ENCODE measurements around the gene FNDC3A. TPM values are rescaled to one million over a fixed set of nuclear protein-coding genes. Genes with fewer than 3 reads are reported as not detected.

FNDC3A gene
- total and polyA plus RNA-seq, 2 experiments from 2014 or later: 21.9 to 73.5 TPM

DNA sequence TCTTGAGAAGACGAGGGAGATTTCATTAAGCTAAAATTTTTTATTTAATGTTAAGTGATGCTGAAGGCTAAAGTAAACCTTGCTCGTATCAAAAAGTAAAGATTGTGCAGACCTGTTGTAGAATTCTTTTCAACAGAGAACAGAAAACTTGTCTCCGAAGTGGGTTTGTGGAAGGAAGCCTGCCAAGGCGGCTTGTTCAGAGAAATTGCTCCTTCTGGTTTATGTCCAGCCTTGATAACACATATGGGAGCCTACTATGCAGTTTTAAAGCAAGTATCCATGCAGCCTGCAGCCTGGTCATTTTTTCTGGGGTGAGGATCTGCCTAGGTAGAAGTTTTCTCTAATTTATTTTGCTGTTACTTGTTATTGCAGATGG, 245.9 kb downstream of the FNDC3A start:
- H3K36me3 ChIP-seq (replicated peaks; ENCODE audit: insufficient read depth, low read depth): no peaks in the 10 kb centered on the region
- H3K4me1 ChIP-seq (ENCODE audit: insufficient read depth): no peaks in the 10 kb centered on the region
- H3K79me2 ChIP-seq: no peaks in the 10 kb centered on the region
- no peak overlapping the region for H3K27ac ChIP-seq
- TF ChIP-seq EZH2 (IDR thresholded peaks at IDR 0.05; ENCODE audit: borderline replicate concordance): no peak
- TF ChIP-seq, protein P1, sequence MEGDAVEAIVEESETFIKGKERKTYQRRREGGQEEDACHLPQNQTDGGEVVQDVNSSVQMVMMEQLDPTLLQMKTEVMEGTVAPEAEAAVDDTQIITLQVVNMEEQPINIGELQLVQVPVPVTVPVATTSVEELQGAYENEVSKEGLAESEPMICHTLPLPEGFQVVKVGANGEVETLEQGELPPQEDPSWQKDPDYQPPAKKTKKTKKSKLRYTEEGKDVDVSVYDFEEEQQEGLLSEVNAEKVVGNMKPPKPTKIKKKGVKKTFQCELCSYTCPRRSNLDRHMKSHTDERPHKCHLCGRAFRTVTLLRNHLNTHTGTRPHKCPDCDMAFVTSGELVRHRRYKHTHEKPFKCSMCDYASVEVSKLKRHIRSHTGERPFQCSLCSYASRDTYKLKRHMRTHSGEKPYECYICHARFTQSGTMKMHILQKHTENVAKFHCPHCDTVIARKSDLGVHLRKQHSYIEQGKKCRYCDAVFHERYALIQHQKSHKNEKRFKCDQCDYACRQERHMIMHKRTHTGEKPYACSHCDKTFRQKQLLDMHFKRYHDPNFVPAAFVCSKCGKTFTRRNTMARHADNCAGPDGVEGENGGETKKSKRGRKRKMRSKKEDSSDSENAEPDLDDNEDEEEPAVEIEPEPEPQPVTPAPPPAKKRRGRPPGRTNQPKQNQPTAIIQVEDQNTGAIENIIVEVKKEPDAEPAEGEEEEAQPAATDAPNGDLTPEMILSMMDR (IDR thresholded peaks at IDR 0.05; ENCODE audit: poor library complexity): no peak
- WGBS (ENCODE audit: low lambda C conversion rate, missing lambda C conversion rate): 71% methylated on average over 4 of the region's 4 CpGs
- peaks cover 83% of the 10 kb centered on the region for H3K27me3 ChIP-seq
- peak overlapping the region; percentile 79 for H3K4me2 ChIP-seq
- H3K4me3 ChIP-seq: no peak overlapping the region
- no peaks in the 10 kb centered on the region for H4K20me1 ChIP-seq (ENCODE audit: insufficient read depth, poor library complexity, severe bottlenecking)
- H3K9me2 ChIP-seq (replicated peaks; ENCODE audit: insufficient read depth): no peaks in the 10 kb centered on the region
- no peaks in the 10 kb centered on the region for H3K9me3 ChIP-seq (ENCODE audit: low read depth)
- DNase-seq (ENCODE audit: low spot score): no peak
- H2AFZ ChIP-seq: no peak overlapping the region

DNA sequence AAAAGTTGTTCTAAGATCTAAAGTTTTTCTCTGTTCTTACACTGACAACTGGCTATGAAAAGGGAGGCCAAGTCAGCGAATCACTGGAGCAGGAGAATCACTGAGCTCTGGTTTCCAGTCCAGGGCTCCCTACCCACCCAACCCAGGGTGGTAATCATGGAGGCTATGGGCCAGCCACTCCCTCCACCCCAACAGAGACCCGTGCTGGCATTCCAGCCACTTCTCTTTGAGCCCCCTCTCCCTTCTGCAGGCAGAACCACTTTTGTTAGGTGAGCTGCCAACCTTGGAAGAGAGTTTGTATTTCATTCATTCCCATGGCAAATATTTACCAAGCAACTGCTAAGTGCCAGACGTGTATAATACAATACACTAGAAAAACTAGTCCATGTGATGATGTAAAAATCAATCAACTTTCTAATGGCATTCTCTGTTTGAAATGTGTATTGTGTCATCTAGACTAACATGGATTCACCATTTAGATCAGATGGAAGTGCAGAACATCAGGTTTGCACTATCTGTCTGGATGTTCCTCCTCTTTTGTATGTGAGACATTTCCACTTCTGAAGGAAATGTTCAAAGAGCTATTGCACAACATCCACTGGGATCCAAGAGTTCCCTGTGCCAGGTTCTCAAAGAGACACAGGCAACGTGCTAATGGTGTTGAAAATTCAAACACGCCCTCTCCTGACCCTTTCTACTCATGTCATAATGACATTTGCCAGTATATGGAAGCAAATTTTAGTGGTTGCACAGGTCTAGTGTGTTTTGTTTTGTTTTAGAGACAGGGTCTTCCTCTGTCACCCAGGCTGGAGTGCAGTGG, 249.7 kb downstream of the FNDC3A start:
- no peak overlapping the region for H2AFZ ChIP-seq
- no peaks in the 10 kb centered on the region for H3K9me2 ChIP-seq (replicated peaks; ENCODE audit: insufficient read depth)
- H3K4me3 ChIP-seq: no peak overlapping the region
- no peak overlapping the region for H3K27ac ChIP-seq
- H3K79me2 ChIP-seq: no peaks in the 10 kb centered on the region
- DNase-seq (ENCODE audit: low spot score): no peak
- no peaks in the 10 kb centered on the region for H3K36me3 ChIP-seq (replicated peaks; ENCODE audit: insufficient read depth, low read depth)
- 61% methylated on average over 5 of the region's 5 CpGs for WGBS (ENCODE audit: low lambda C conversion rate, missing lambda C conversion rate)
- no peaks in the 10 kb centered on the region for H3K9me3 ChIP-seq (ENCODE audit: low read depth)
- no peak for TF ChIP-seq EZH2 (IDR thresholded peaks at IDR 0.05; ENCODE audit: borderline replicate concordance)
- no peak for TF ChIP-seq EZH2phosphoT487 (IDR thresholded peaks at IDR 0.05; ENCODE audit: low read depth, severe bottlenecking, unreplicated experiment)
- TF ChIP-seq, protein P1 (IDR thresholded peaks at IDR 0.05; ENCODE audit: poor library complexity): no peak
- peaks cover 48% of the 10 kb centered on the region for H3K27me3 ChIP-seq
- H3K4me1 ChIP-seq (ENCODE audit: insufficient read depth): no peaks in the 10 kb centered on the region
- H3K4me2 ChIP-seq: no peak overlapping the region
- H4K20me1 ChIP-seq (ENCODE audit: insufficient read depth, poor library complexity, severe bottlenecking): no peaks in the 10 kb centered on the region

DNA sequence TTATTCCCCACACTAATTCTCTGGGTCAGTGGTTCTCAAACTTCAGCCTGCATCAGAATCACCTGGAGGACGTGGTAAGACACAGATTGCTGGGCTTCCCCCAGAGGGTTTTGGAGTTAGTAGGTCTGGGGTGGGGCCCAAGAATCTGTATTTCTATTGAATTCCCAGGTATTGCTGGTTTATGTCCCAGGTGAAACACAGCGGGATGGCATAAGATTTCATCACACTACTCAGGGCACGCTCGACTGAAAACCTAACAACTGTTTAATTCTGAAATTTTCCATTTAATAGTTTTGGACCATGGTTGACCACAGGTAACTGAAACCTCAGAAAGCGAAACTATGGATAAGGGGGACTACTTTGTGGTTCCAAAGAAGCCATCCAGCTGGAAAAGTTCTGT, 250.9 kb downstream of the FNDC3A start:
- H2AFZ ChIP-seq: no peak overlapping the region
- no peak for TF ChIP-seq EZH2 (IDR thresholded peaks at IDR 0.05; ENCODE audit: borderline replicate concordance)
- TF ChIP-seq, protein P1 (IDR thresholded peaks at IDR 0.05; ENCODE audit: poor library complexity): no peak
- no peak for TF ChIP-seq EZH2phosphoT487 (IDR thresholded peaks at IDR 0.05; ENCODE audit: low read depth, severe bottlenecking, unreplicated experiment)
- no peaks in the 10 kb centered on the region for H3K36me3 ChIP-seq (replicated peaks; ENCODE audit: insufficient read depth, low read depth)
- H3K27me3 ChIP-seq: peaks cover 37% of the 10 kb centered on the region
- no peak for DNase-seq (ENCODE audit: low spot score)
- H3K9me3 ChIP-seq (ENCODE audit: low read depth): no peaks in the 10 kb centered on the region
- no peaks in the 10 kb centered on the region for H3K9me2 ChIP-seq (replicated peaks; ENCODE audit: insufficient read depth)
- no peak overlapping the region for H3K27ac ChIP-seq
- H3K4me1 ChIP-seq (ENCODE audit: insufficient read depth): no peaks in the 10 kb centered on the region
- 92% methylated on average over 5 of the region's 5 CpGs for WGBS (ENCODE audit: low lambda C conversion rate, missing lambda C conversion rate)
- no peaks in the 10 kb centered on the region for H3K79me2 ChIP-seq
- no peak overlapping the region for H3K4me2 ChIP-seq
- H4K20me1 ChIP-seq (ENCODE audit: insufficient read depth, poor library complexity, severe bottlenecking): no peaks in the 10 kb centered on the region
- no peak overlapping the region for H3K4me3 ChIP-seq

Measured in hepatocyte (in vitro differentiated cells).